Measurements from ENCODE around the gene UXS1. TPM values are rescaled to one million over a fixed set of nuclear protein-coding genes. Genes with fewer than 3 reads are reported as not detected.

UXS1 gene
- polyA plus RNA-seq, 1 of the 3 experiments (the other 2 are of a cell fraction), result 55.9 TPM

DNA sequence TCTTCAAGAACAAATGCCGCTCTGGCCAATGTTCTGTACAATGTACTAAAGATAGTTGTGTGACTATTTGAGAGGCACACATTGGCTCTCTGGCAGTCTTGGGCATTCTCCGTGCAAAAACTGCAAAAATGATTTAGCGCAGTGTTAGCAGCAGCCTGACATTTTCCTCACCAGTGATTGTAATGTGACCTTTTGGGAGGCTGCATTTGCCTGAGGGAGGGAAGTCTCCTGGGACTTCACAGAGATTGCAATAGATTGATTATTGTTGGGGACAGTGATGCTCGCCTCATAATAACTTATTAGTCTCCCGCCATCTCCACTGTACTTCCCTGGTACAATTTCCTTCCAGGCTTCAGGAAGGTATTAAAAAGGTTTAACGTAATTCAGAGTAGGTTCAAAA is 149.2 kb downstream of the UXS1 start (continued):
- TF ChIP-seq RXRA (IDR thresholded peaks at IDR 0.05; ENCODE audit: borderline replicate concordance, low read depth), result no peak

GRCh38 chr2:106044021-106044420 is 150.1 kb downstream of the UXS1 start:
- no peaks in the 10 kb centered on the region for H3K79me2 ChIP-seq (ENCODE audit: insufficient read depth)
- no peaks in the 10 kb centered on the region for H3K9me2 ChIP-seq
- H3K4me2 ChIP-seq, result no peak overlapping the region
- H3F3A ChIP-seq (replicated peaks; ENCODE audit: insufficient read depth), result no peaks in the 10 kb centered on the region
- H3K9me3 ChIP-seq, result no peaks in the 10 kb centered on the region
- no peak overlapping the region for H3K4me3 ChIP-seq (ENCODE audit: low read depth in 2 of 2, low read length in 1 of 2)
- H3K4me1 ChIP-seq (ENCODE audit: control insufficient read depth in 1 of 2, insufficient read depth in 2 of 2, low read depth in 1 of 2, low read length in 1 of 2), result peaks cover 0 to 9% of the 10 kb centered on the region in 2 experiments; a peak in 1 of 4 replicates
- no peak overlapping the region for H2AFZ ChIP-seq (ENCODE audit: low read depth)
- TF ChIP-seq, protein P1, sequence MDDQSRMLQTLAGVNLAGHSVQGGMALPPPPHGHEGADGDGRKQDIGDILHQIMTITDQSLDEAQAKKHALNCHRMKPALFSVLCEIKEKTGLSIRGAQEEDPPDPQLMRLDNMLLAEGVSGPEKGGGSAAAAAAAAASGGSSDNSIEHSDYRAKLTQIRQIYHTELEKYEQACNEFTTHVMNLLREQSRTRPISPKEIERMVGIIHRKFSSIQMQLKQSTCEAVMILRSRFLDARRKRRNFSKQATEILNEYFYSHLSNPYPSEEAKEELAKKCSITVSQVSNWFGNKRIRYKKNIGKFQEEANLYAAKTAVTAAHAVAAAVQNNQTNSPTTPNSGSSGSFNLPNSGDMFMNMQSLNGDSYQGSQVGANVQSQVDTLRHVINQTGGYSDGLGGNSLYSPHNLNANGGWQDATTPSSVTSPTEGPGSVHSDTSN (IDR thresholded peaks at IDR 0.05), result no peak
- no peak for TF ChIP-seq FOXJ3 (CRISPR knock-in tag; IDR thresholded peaks at IDR 0.05)
- no peak for TF ChIP-seq NFIC (IDR thresholded peaks at IDR 0.05; ENCODE audit: borderline replicate concordance)
- WGBS (ENCODE audit: low lambda C conversion rate), result 26% methylated on average over 4 of the region's 4 CpGs
- no peaks in the 10 kb centered on the region for H4K20me1 ChIP-seq (ENCODE audit: insufficient read depth)
- H3K27me3 ChIP-seq (ENCODE audit: insufficient read depth), result no peaks in the 10 kb centered on the region
- ChIA-PET POLR2A (no interaction called here), CTCF (interaction anchor here (1.3 kb wide), 1 partner anchor 468 kb away, joined by 3 read pairs; no protein-coding TSS in a partner anchor)
- H3K9ac ChIP-seq, result no peak overlapping the region
- H3K36me3 ChIP-seq (replicated peaks in 1 of 2; ENCODE audit: control insufficient read depth in 1 of 2, insufficient read depth in 2 of 2, low read length in 1 of 2), result no peaks in the 10 kb centered on the region
- no peak for DNase-seq
- no peak overlapping the region for H3K27ac ChIP-seq (ENCODE audit: low read depth in 2 of 2, low read length in 1 of 2)
